ENCODE data around the gene ACER3.
"Not testable (repeated sequence)": the region's sequence is repeated elsewhere in the genome, so short reads cannot be mapped to it uniquely, and the experiment has no call there.

ACER3 gene

DNA sequence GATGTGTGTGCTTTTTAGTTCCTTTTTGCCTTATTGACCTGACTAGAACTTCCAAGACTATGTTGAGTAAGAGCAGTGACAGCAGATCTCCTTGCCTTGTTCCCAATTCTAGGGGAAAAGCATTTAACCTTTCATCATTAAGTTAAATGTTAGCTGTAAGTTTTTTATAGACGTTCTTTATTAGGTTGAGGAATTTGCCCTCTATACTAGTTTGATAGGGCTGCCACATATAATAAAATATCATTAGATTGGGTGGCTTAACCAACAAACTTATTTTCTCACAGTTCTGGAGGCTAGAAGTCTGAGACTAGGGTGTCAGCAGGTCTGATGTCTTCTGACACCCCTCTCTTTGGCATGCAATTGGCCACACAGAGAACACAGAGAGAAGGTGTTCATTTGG is 140.9 kb downstream of the ACER3 start:
- no peaks in the 10 kb centered on the region for H3K27me3 ChIP-seq (ENCODE audit: control insufficient read depth, insufficient read depth, low read length)
- no peak overlapping the region for H3K9ac ChIP-seq (ENCODE audit: low read length)
- no peak overlapping the region for H3K4me3 ChIP-seq (ENCODE audit: low read length)
- no peaks in the 10 kb centered on the region for H3K36me3 ChIP-seq (ENCODE audit: control insufficient read depth, insufficient read depth, low read length)
- H3K27ac ChIP-seq (ENCODE audit: low read depth, low read length) = no peak overlapping the region
- no peaks in the 10 kb centered on the region for H3K4me1 ChIP-seq (ENCODE audit: control insufficient read depth, insufficient read depth, low read length)

DNA sequence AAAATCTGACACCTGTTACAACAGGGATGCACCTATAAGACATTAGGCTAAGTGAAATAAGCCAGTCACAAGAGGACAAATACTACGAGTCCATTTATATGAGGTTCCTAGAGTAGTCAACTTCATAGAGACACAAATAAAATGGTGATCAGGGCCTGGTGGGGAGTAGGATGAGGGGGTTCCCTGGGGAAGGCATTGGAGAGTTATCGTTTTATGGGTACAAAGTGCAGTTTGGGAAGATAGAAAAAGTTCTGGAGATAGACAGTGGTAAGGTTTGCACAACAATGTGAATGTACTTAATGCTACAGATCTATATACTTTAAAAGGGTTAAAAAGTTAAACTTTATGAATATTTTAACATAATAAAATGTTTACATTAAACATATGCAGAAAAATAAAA is 142.1 kb downstream of the ACER3 start:
- H3K27ac ChIP-seq (ENCODE audit: low read depth, low read length) = no peak overlapping the region

DNA sequence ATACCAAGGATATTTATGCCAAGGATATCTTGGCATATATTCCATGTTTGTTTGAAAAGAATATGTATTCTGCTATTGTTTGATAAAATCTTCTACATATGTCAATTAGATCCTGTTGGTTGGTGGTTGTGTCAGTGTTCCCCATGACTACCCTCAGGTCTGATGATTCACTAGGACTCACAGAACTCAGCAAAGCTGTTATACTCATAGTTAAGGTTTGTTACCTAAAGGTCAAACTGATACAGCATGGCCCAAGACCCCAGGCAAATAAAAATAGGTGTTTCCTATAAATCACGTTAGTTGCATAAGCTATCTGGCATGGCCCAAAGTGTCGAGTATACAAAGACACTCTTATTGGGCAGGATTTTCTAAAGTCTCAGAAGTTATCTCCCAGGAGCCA is 143.2 kb downstream of the ACER3 start:
- Histone ChIP-seq H3K4me3 (ENCODE audit: low read length) (no peak overlapping the region), H3K9ac (ENCODE audit: low read length) (no peak overlapping the region), H3K27me3 (ENCODE audit: control insufficient read depth, insufficient read depth, low read length) (no peaks in the 10 kb centered on the region), H3K36me3 (ENCODE audit: control insufficient read depth, insufficient read depth, low read length) (no peaks in the 10 kb centered on the region), H3K27ac (ENCODE audit: low read depth, low read length) (no peak overlapping the region), H3K4me1 (ENCODE audit: control insufficient read depth, insufficient read depth, low read length) (no peaks in the 10 kb centered on the region)

More for the DNA sequence above, 142.1 kb downstream of the ACER3 start:
- Histone ChIP-seq H3K9ac (ENCODE audit: low read length) (no peak overlapping the region), H3K4me3 (ENCODE audit: low read length) (no peak overlapping the region), H3K4me1 (ENCODE audit: control insufficient read depth, insufficient read depth, low read length) (no peaks in the 10 kb centered on the region), H3K36me3 (ENCODE audit: control insufficient read depth, insufficient read depth, low read length) (no peaks in the 10 kb centered on the region), H3K27me3 (ENCODE audit: control insufficient read depth, insufficient read depth, low read length) (no peaks in the 10 kb centered on the region)

DNA sequence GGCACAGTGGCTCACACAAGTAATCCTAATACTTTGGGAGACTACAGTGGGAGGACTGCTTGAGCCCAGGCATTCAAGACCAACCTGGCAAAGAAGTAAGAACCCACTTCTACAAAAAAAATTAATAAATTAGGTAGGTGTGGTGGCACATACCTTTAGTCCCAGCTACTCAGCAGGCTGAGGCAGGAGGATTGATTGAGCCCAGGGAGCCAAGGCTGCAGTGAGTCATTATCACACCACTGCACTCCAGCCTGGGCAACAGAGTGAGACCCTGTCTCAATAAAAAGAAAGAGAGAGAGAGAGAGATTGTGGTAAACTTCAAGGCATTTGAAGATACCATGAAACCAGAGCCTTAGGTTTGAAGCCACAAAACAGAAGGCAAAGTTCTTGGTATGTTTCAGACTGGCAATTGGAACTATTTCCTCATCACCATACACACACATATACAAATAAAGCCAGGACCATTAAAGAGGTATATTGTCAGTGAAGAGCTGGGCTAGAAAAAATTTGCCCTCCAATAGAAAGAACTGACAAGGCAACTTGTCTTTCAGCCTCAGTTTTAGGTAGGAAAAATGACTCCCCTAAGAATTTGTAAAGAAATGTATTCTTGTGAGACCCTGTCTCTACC is 148.9 kb downstream of the ACER3 start:
- H3K27ac ChIP-seq (ENCODE audit: low read depth, low read length) = no peak overlapping the region
- no peaks in the 10 kb centered on the region for H3K27me3 ChIP-seq (ENCODE audit: control insufficient read depth, insufficient read depth, low read length)
- H3K4me1 ChIP-seq (ENCODE audit: control insufficient read depth, insufficient read depth, low read length) = no peaks in the 10 kb centered on the region
- no peaks in the 10 kb centered on the region for H3K36me3 ChIP-seq (ENCODE audit: control insufficient read depth, insufficient read depth, low read length)
- no peak overlapping the region for H3K9ac ChIP-seq (ENCODE audit: low read length)
- no peak overlapping the region for H3K4me3 ChIP-seq (ENCODE audit: low read length)

DNA sequence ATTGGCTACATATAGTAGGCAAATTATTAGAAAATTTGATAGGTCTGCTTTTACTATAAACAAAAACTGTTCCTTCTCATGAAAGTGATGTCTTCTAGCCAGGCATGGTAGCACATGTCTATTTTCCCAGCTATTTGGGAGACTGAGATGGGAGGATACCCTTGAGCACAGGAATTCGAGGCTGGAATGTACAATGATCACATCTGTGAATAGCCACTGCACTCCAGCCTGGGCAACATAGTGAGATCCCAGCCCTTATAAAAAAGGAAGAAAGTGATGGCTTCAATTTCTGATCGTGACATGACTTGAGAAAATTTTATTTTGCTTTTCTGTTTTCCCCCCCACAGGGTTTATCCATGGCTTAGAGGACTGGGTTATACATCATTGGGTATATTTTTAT is 154.0 kb downstream of the ACER3 start:
- H3K4me3 ChIP-seq (ENCODE audit: low read length) = no peak overlapping the region
- no peak overlapping the region for H3K27ac ChIP-seq (ENCODE audit: low read depth, low read length)
- no peaks in the 10 kb centered on the region for H3K27me3 ChIP-seq (ENCODE audit: control insufficient read depth, insufficient read depth, low read length)
- no peaks in the 10 kb centered on the region for H3K4me1 ChIP-seq (ENCODE audit: control insufficient read depth, insufficient read depth, low read length)
- H3K9ac ChIP-seq (ENCODE audit: low read length) = no peak overlapping the region
- H3K36me3 ChIP-seq (ENCODE audit: control insufficient read depth, insufficient read depth, low read length) = no peaks in the 10 kb centered on the region

DNA sequence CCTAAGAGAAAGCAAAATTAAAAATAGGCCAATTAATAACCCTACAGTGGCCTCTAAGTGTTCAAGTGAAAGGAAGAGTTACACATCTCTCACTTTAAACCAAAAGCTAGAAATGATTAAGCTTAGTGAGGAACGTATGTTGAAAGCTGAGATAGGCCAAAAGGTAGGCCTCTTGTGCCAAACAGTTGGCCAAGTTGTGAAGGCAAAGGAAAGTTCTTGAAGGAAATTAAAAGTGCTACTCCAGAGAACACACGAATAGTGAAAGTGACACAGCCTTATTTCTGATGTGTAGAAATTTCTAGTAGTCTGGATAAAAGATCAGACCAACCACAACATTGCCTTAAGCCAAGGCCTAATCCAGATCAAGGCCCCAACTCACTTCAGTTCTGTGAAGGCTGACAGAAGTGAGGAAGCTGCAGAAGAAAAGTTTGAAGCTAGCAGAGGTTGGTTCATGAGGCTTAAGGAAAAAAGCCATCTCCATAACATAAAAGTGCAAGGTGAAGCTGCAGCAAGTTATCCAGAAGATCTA is 157.7 kb downstream of the ACER3 start:
- H3K27ac ChIP-seq (ENCODE audit: low read depth, low read length); H3K4me1 ChIP-seq (ENCODE audit: control insufficient read depth, insufficient read depth, low read length); H3K4me3 ChIP-seq (ENCODE audit: low read length); H3K36me3 ChIP-seq (ENCODE audit: control insufficient read depth, insufficient read depth, low read length); H3K9ac ChIP-seq (ENCODE audit: low read length); H3K27me3 ChIP-seq (ENCODE audit: control insufficient read depth, insufficient read depth, low read length): not testable (repeated sequence)

DNA sequence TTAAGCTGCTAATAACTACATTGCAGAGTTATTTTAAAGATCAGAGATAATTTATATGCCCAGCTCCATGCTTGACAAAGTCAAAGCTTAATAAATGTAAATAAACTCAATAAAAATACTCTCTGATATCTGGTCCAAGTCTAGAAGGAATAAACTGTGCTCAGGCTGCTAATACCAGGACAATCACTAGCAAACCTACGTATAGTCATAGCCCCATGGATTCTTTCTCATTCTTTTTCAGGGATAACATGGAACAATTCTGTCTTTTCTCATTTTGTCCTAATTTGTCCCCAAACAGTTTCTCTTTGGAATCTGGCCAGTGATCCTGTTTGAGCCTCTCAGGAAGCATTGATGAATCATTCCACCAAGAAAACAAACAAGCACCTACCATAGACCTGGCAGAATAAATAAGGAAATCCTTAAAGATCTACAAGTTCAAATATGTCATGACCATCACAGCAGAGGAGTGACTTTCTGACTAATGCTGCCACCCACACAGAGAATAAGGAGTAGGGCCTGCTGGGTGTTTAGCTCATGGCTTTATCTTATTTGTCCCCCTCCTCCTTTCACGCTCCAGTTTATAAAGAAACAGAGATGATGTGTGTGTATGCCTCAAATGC is 159.4 kb downstream of the ACER3 start:
- H3K36me3 ChIP-seq (ENCODE audit: control insufficient read depth, insufficient read depth, low read length) = no peaks in the 10 kb centered on the region
- no peak overlapping the region for H3K27ac ChIP-seq (ENCODE audit: low read depth, low read length)
- no peaks in the 10 kb centered on the region for H3K27me3 ChIP-seq (ENCODE audit: control insufficient read depth, insufficient read depth, low read length)
- H3K9ac ChIP-seq (ENCODE audit: low read length) = no peak overlapping the region
- no peak overlapping the region for H3K4me3 ChIP-seq (ENCODE audit: low read length)
- no peaks in the 10 kb centered on the region for H3K4me1 ChIP-seq (ENCODE audit: control insufficient read depth, insufficient read depth, low read length)

DNA sequence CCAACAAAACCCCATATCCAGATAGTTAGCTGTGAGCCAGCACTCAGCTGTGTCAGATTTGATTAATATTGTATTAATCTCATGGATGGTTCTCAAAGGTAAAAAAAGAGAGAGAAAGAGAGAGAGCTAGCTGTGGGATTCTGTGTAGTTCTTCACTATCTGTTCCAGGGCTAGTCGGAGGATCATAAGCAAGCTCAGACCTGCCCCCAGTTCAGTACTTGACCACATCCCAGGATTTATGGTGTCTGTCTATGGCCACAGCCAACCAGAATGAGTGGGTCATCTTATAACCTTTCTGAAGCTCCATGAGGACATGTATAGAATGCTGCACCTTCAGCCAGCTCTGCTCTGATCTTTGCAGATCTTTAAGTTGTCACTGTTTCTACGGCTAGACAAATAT is 160.0 kb downstream of the ACER3 start:
- no peaks in the 10 kb centered on the region for H3K4me1 ChIP-seq (ENCODE audit: control insufficient read depth, insufficient read depth, low read length)
- H3K9ac ChIP-seq (ENCODE audit: low read length) = no peak overlapping the region
- no peaks in the 10 kb centered on the region for H3K27me3 ChIP-seq (ENCODE audit: control insufficient read depth, insufficient read depth, low read length)
- no peaks in the 10 kb centered on the region for H3K36me3 ChIP-seq (ENCODE audit: control insufficient read depth, insufficient read depth, low read length)
- no peak overlapping the region for H3K27ac ChIP-seq (ENCODE audit: low read depth, low read length)
- no peak overlapping the region for H3K4me3 ChIP-seq (ENCODE audit: low read length)

DNA sequence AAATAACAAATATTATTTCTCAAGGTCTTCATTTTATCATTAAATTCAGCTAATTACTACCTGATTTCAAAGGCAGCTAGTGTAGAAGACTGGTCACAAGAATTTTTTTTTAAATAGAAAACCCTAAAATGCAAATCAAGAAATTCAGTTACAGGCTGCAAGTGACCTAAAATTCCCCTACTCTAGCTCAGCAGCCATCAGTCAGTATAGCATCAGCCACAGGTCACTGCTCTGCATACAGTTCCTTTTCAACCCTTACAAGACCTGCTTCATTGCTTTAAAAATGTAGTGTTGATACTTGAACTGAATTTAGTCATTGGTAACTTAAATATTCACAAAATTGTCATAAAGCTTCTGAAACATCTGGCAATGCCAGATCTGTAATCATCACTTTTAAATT is 164.0 kb downstream of the ACER3 start:
- Histone ChIP-seq H3K27me3 (ENCODE audit: control insufficient read depth, insufficient read depth, low read length) (no peaks in the 10 kb centered on the region), H3K36me3 (ENCODE audit: control insufficient read depth, insufficient read depth, low read length) (no peaks in the 10 kb centered on the region), H3K9ac (ENCODE audit: low read length) (no peak overlapping the region)

DNA sequence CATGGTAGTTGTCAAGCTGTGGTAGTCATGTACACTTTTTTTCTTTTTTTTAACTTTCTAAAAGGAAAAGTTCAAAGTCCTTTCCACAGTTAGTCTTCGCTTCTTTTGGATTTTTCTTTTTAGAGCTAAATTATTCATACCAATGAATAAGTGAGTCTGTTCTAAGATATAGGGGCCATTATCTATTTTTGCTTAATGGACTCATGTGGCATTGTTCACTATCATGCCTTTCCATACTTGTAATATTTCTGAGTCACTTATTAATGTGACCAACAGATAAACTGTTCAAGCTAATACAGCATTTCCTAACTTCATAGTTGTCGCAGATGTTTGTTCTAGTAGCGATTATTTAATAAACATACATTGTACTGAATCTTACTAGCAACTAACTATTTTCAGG is 165.5 kb downstream of the ACER3 start:
- Histone ChIP-seq H3K9ac (ENCODE audit: low read length) (no peak overlapping the region), H3K4me1 (ENCODE audit: control insufficient read depth, insufficient read depth, low read length) (no peaks in the 10 kb centered on the region), H3K27me3 (ENCODE audit: control insufficient read depth, insufficient read depth, low read length) (no peaks in the 10 kb centered on the region), H3K27ac (ENCODE audit: low read depth, low read length) (no peak overlapping the region), H3K36me3 (ENCODE audit: control insufficient read depth, insufficient read depth, low read length) (no peaks in the 10 kb centered on the region), H3K4me3 (ENCODE audit: low read length) (no peak overlapping the region)

More for the DNA sequence above, 164.0 kb downstream of the ACER3 start:
- no peak overlapping the region for H3K27ac ChIP-seq (ENCODE audit: low read depth, low read length)
- H3K4me1 ChIP-seq (ENCODE audit: control insufficient read depth, insufficient read depth, low read length) = no peaks in the 10 kb centered on the region
- H3K4me3 ChIP-seq (ENCODE audit: low read length) = no peak overlapping the region

DNA sequence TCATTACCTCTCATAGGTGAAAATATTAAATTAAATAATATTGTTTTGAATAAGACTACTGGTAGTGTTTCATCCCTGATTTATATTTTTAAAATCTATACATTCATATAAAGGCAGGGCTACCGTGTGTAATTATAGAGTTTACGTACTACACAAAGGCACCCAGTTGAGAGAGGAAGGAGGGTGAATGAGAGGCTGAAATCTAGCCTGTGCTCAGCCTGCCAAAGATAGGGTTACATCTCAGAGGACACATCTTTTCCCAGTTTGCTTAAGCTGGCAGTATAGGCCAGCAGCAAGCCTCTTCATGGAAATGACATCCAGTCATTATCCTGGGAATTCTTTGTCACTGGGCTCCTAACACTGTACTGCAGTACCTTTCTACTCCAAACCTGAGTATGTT is 166.0 kb downstream of the ACER3 start:
- Histone ChIP-seq H3K9ac (ENCODE audit: low read length) (no peak overlapping the region), H3K4me3 (ENCODE audit: low read length) (no peak overlapping the region), H3K27ac (ENCODE audit: low read depth, low read length) (no peak overlapping the region), H3K4me1 (ENCODE audit: control insufficient read depth, insufficient read depth, low read length) (no peaks in the 10 kb centered on the region), H3K36me3 (ENCODE audit: control insufficient read depth, insufficient read depth, low read length) (no peaks in the 10 kb centered on the region), H3K27me3 (ENCODE audit: control insufficient read depth, insufficient read depth, low read length) (no peaks in the 10 kb centered on the region)

DNA sequence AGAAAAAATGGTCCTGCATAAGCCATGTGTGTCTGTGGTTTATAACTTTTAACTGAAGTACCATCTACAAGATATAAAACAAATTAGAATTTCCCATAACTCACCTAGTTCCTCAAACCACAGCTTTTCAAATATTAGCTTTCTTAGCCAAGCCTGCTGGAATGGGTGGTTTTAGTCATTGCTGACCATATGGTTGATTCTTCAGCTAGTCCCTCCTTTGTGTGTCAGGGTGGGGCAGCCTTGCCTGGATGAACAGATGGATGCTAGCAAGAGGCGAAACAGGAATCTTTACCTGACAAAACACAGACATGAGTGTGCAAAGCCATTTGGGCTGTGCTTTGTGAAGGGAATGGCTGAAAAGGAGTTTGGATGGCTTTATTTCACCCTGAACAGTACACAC is 166.6 kb downstream of the ACER3 start:
- H3K4me3 ChIP-seq (ENCODE audit: low read length) = no peak overlapping the region
- no peak overlapping the region for H3K27ac ChIP-seq (ENCODE audit: low read depth, low read length)
- no peaks in the 10 kb centered on the region for H3K4me1 ChIP-seq (ENCODE audit: control insufficient read depth, insufficient read depth, low read length)
- no peak overlapping the region for H3K9ac ChIP-seq (ENCODE audit: low read length)
- H3K27me3 ChIP-seq (ENCODE audit: control insufficient read depth, insufficient read depth, low read length) = no peaks in the 10 kb centered on the region
- H3K36me3 ChIP-seq (ENCODE audit: control insufficient read depth, insufficient read depth, low read length) = no peaks in the 10 kb centered on the region

DNA sequence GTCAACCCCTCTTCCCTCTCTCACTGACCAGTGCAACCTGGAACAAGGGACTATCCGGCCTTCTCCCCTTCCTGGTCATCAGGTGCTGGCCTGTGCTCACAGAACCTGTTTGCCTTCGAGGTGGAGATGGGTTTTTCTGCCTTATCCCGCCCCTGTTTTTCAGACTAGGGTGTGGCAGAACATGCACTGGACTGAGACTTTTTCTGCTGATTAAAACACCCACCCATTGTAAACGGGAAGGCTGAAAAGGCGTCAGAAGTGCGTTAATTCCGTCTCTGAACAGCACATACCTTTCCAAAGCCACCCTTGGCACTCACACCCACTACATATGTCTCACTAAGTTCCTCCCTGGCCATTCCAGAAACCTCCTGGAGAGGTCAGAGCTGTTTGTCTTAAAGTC is 169.1 kb downstream of the ACER3 start:
- H3K36me3 ChIP-seq (ENCODE audit: control insufficient read depth, insufficient read depth, low read length) = no peaks in the 10 kb centered on the region
- H3K27ac ChIP-seq (ENCODE audit: low read depth, low read length) = no peak overlapping the region
- H3K4me3 ChIP-seq (ENCODE audit: low read length) = no peak overlapping the region
- H3K27me3 ChIP-seq (ENCODE audit: control insufficient read depth, insufficient read depth, low read length) = no peaks in the 10 kb centered on the region
- H3K9ac ChIP-seq (ENCODE audit: low read length) = no peak overlapping the region
- no peaks in the 10 kb centered on the region for H3K4me1 ChIP-seq (ENCODE audit: control insufficient read depth, insufficient read depth, low read length)
